Mesenchymal stem cell (in vitro differentiated cells and primary cell): ENCODE data around the gene DNAH10.

Experiments
- DNase-seq: peaks from one replicate; pipeline ENCODE4 v3.0.0-alpha.2; 2013
- H2AFZ ChIP-seq: one replicate; pipeline ENCODE4 v1.6.1; 2013; ENCODE audit warnings: low read depth, mild to moderate bottlenecking, control low read depth, inconsistent platforms, low read length, moderate library complexity
- H2AK5ac ChIP-seq: 2 replicates; pipeline ENCODE4 v1.6.1; 2013; ENCODE audit warnings: low read length, moderate library complexity, mild to moderate bottlenecking, inconsistent platforms; ENCODE audit not compliant: severe bottlenecking
- H2BK120ac ChIP-seq: one replicate; pipeline ENCODE4 v1.6.1; 2013; ENCODE audit warnings: low read depth, mild to moderate bottlenecking, inconsistent platforms, low read length, moderate library complexity
- H2BK12ac ChIP-seq, 2 experiments: one replicate each; pipeline ENCODE4 v1.6.1; 2013; ENCODE audit warnings: inconsistent platforms in 2 of 2, low read length in 2 of 2, mild to moderate bottlenecking in 2 of 2, moderate library complexity in 2 of 2, control low read depth in 1 of 2
- H2BK15ac ChIP-seq: one replicate; pipeline ENCODE4 v1.6.1; 2013; ENCODE audit warnings: mild to moderate bottlenecking, low read depth, inconsistent platforms; ENCODE audit not compliant: poor library complexity, severe bottlenecking
- H2BK5ac ChIP-seq: 2 replicates; pipeline ENCODE4 v1.6.1; 2013; ENCODE audit warnings: low read depth, mild to moderate bottlenecking, low read length, control low read depth, inconsistent platforms; ENCODE audit not compliant: poor library complexity, severe bottlenecking
- H3K14ac ChIP-seq, 2 experiments: one replicate each; pipeline ENCODE4 v1.6.1; 2013; ENCODE audit warnings: inconsistent platforms in 2 of 2, low read length in 2 of 2, control low read depth in 1 of 2, mild to moderate bottlenecking in 1 of 2, moderate library complexity in 1 of 2
- H3K18ac ChIP-seq, 2 experiments: one replicate each; pipeline ENCODE4 v1.6.1; 2013; ENCODE audit warnings: inconsistent platforms in 2 of 2, low read length in 2 of 2, control low read depth in 1 of 2, low read depth in 1 of 2, mild to moderate bottlenecking in 1 of 2
- H3K23ac ChIP-seq, 2 experiments: one replicate each; pipeline ENCODE4 v1.6.1; 2013; ENCODE audit warnings: inconsistent platforms in 2 of 2, low read length in 2 of 2, mild to moderate bottlenecking in 2 of 2, moderate library complexity in 2 of 2, control low read depth in 1 of 2
- H3K27ac ChIP-seq: 2 replicates; pipeline ENCODE4 v1.5.1; 2013; ENCODE audit warnings: mild to moderate bottlenecking, moderate library complexity, low read length, control low read depth, inconsistent platforms; ENCODE audit not compliant: poor library complexity, severe bottlenecking
- H3K27me3 ChIP-seq, 2 experiments: 2 replicates each; pipeline versions ENCODE4 v1.6.1 to v1.7.0; 2013; ENCODE audit warnings: low read length in 2 of 2, mild to moderate bottlenecking in 2 of 2, moderate library complexity in 2 of 2, control low read depth in 1 of 2, inconsistent platforms in 1 of 2; ENCODE audit not compliant: control insufficient read depth in 1 of 2, insufficient read depth in 1 of 2
- H3K36me3 ChIP-seq, 2 experiments: 2 replicates each; pipeline versions ENCODE4 v1.6.1 to v1.7.0; 2013; ENCODE audit warnings: low read length in 2 of 2, control low read depth in 1 of 2, inconsistent platforms in 1 of 2, low read depth in 1 of 2, mild to moderate bottlenecking in 1 of 2; ENCODE audit not compliant: insufficient read depth in 2 of 2, control insufficient read depth in 1 of 2
- H3K4ac ChIP-seq, 2 experiments: one replicate each; pipeline ENCODE4 v1.6.1; 2013; ENCODE audit warnings: inconsistent platforms in 2 of 2, low read length in 2 of 2, mild to moderate bottlenecking in 2 of 2, moderate library complexity in 2 of 2, control low read depth in 1 of 2, low read depth in 1 of 2
- H3K4me1 ChIP-seq: 2 replicates; pipeline ENCODE4 v1.6.1; 2013; ENCODE audit warnings: low read depth, low read length, control low read depth; ENCODE audit not compliant: control insufficient read depth, insufficient read depth
- H3K4me2 ChIP-seq: 2 replicates; pipeline ENCODE4 v1.6.1; 2013; ENCODE audit warnings: low read length, mild to moderate bottlenecking, inconsistent platforms; ENCODE audit not compliant: poor library complexity, severe bottlenecking
- H3K4me3 ChIP-seq, 2 experiments: 2 replicates each; pipeline versions ENCODE4 v1.5.1 to v1.7.0; 2013; ENCODE audit warnings: low read length in 2 of 2, mild to moderate bottlenecking in 2 of 2, control low read depth in 1 of 2, low read depth in 1 of 2; ENCODE audit not compliant: insufficient read depth in 1 of 2
- H3K79me1 ChIP-seq: replicated peaks from 2 replicates; pipeline ENCODE4 v1.6.1; 2013; ENCODE audit warnings: mild to moderate bottlenecking, control low read depth, low read length, inconsistent platforms; ENCODE audit not compliant: poor library complexity, severe bottlenecking
- H3K9ac ChIP-seq: 2 replicates; pipeline ENCODE4 v1.7.0; 2013; ENCODE audit warnings: mild to moderate bottlenecking, low read length, moderate library complexity
- H3K9me3 ChIP-seq: 2 replicates; pipeline ENCODE4 v1.7.0; 2013; ENCODE audit warnings: mild to moderate bottlenecking, low read length; ENCODE audit not compliant: control insufficient read depth
- H4K8ac ChIP-seq: one replicate; pipeline ENCODE4 v1.6.1; 2013; ENCODE audit warnings: inconsistent platforms, mild to moderate bottlenecking, low read length, moderate library complexity
- H4K91ac ChIP-seq: one replicate; pipeline ENCODE4 v1.6.1; 2013; ENCODE audit warnings: mild to moderate bottlenecking, low read length, inconsistent platforms
- WGBS: methylation state at CpG from one replicate; pipeline ENCODE4 v1.1.7; 2013; ENCODE audit warnings: mixed read lengths; 5-methylcytosine and 5-hydroxymethylcytosine counted together

Gene DNAH10

GRCh38 chr12:123965382-123965781, 203.3 kb downstream of the DNAH10 start:
- Histone ChIP-seq H2AFZ (no peak overlapping the region), H3K79me1 (peaks cover 31% of the 10 kb centered on the region), H3K4me2 (no peak overlapping the region), H4K8ac (no peak overlapping the region), H2BK120ac (no peak overlapping the region), H3K9ac (no peak overlapping the region), H3K27me3 (no peaks in the 10 kb centered on the region), H3K14ac (no peak overlapping the region), H3K9me3 (no peaks in the 10 kb centered on the region), H3K23ac (no peak overlapping the region), H3K18ac (no peak overlapping the region), H3K4ac (no peak overlapping the region), H4K91ac (no peak overlapping the region), H2BK12ac (no peak overlapping the region), H3K27ac (no peak overlapping the region), H3K4me1 (peaks cover 8% of the 10 kb centered on the region), H3K4me3 (no peak overlapping the region), H2BK5ac (no peak overlapping the region), H3K36me3 (peaks cover 5 to 14% of the 10 kb centered on the region in 2 experiments), H2AK5ac (peak overlapping the region; percentile 19), H2BK15ac (no peak overlapping the region)
- DNase-seq = no peak
- WGBS = 64% methylated on average over 5 of the region's 5 CpGs

GRCh38 chr12:123966596-123966995, 204.5 kb downstream of the DNAH10 start:
- H3K79me1 ChIP-seq = peaks cover 26% of the 10 kb centered on the region
- no peaks in the 10 kb centered on the region for H3K9me3 ChIP-seq
- peaks cover 5 to 14% of the 10 kb centered on the region in 2 experiments for H3K36me3 ChIP-seq
- H3K4me1 ChIP-seq = peaks cover 8% of the 10 kb centered on the region
- no peak overlapping the region for H4K91ac ChIP-seq
- H3K23ac ChIP-seq = no peak overlapping the region
- H3K9ac ChIP-seq = no peak overlapping the region
- no peak overlapping the region for H3K4me3 ChIP-seq
- no peak overlapping the region for H2BK120ac ChIP-seq
- no peak for DNase-seq
- 78% methylated on average over 3 of the region's 3 CpGs for WGBS
- no peak overlapping the region for H3K18ac ChIP-seq
- H3K4me2 ChIP-seq = no peak overlapping the region
- H3K27me3 ChIP-seq = no peaks in the 10 kb centered on the region
- no peak overlapping the region for H2BK15ac ChIP-seq
- no peak overlapping the region for H2BK5ac ChIP-seq
- no peak overlapping the region for H4K8ac ChIP-seq
- H2AK5ac ChIP-seq = no peak overlapping the region
- H3K4ac ChIP-seq = no peak overlapping the region
- H2AFZ ChIP-seq = no peak overlapping the region
- H3K27ac ChIP-seq = peak overlapping the region; percentile 62
- H3K14ac ChIP-seq = no peak overlapping the region
- H2BK12ac ChIP-seq = no peak overlapping the region

- Histone ChIP-seq H3K23ac (no peak overlapping the region), H2AFZ (no peak overlapping the region), H4K91ac (no peak overlapping the region), H4K8ac (no peak overlapping the region), H3K4me2 (no peak overlapping the region), H3K14ac (no peak overlapping the region), H2BK12ac (no peak overlapping the region), H3K18ac (no peak overlapping the region), H3K36me3 (peaks cover 5 to 14% of the 10 kb centered on the region in 2 experiments), H2BK120ac (no peak overlapping the region), H3K4me1 (peaks cover 8% of the 10 kb centered on the region), H3K9ac (no peak overlapping the region), H3K4me3 (no peak overlapping the region), H2AK5ac (no peak overlapping the region), H3K27ac (peak overlapping the region; percentile 57), H3K9me3 (no peaks in the 10 kb centered on the region), H2BK15ac (no peak overlapping the region), H3K27me3 (no peaks in the 10 kb centered on the region), H2BK5ac (no peak overlapping the region), H3K79me1 (peaks cover 22% of the 10 kb centered on the region), H3K4ac (no peak overlapping the region)
- WGBS = 85% methylated on average over 8 of the region's 8 CpGs
- no peak for DNase-seq
These were observed 205.1 kb downstream of the DNAH10 start for GRCh38 chr12:123967121-123967586.

GRCh38 chr12:123971449-123971769, 209.3 kb downstream of the DNAH10 start:
- Histone ChIP-seq H3K14ac (peak overlapping the region in 1 of 2 experiments; percentile 11), H3K18ac (peak overlapping the region; percentile 0 to 84)
- 45% methylated on average over 9 of the region's 10 CpGs for WGBS

More at GRCh38 chr12:123971449-123971769, 209.3 kb downstream of the DNAH10 start:
- H3K79me1 ChIP-seq = peaks cover 17% of the 10 kb centered on the region
- no peak overlapping the region for H4K91ac ChIP-seq
- peaks cover 0 to 22% of the 10 kb centered on the region in 2 experiments for H3K36me3 ChIP-seq
- H3K4ac ChIP-seq = peak overlapping the region in 1 of 2 experiments; percentile 93
- H3K4me2 ChIP-seq = peak overlapping the region; percentile 98
- peaks cover 3% of the 10 kb centered on the region for H3K4me1 ChIP-seq
- peak overlapping the region; percentile 91 to 92 for H3K4me3 ChIP-seq
- no peak overlapping the region for H4K8ac ChIP-seq
- H2BK5ac ChIP-seq = no peak overlapping the region
- peak overlapping the region in 1 of 2 experiments; percentile 3 for H2BK12ac ChIP-seq
- H3K27me3 ChIP-seq = no peaks in the 10 kb centered on the region
- H2BK15ac ChIP-seq = no peak overlapping the region
- H3K9ac ChIP-seq = peak overlapping the region; percentile 91
- H3K27ac ChIP-seq = peak overlapping the region; percentile 9
- no peak for DNase-seq
- H2AK5ac ChIP-seq = no peak overlapping the region
- no peak overlapping the region for H3K23ac ChIP-seq
- H2BK120ac ChIP-seq = no peak overlapping the region
- H2AFZ ChIP-seq = no peak overlapping the region
- H3K9me3 ChIP-seq = no peaks in the 10 kb centered on the region
